ENCODE data around the gene KAT6B.

Gene KAT6B

DNA sequence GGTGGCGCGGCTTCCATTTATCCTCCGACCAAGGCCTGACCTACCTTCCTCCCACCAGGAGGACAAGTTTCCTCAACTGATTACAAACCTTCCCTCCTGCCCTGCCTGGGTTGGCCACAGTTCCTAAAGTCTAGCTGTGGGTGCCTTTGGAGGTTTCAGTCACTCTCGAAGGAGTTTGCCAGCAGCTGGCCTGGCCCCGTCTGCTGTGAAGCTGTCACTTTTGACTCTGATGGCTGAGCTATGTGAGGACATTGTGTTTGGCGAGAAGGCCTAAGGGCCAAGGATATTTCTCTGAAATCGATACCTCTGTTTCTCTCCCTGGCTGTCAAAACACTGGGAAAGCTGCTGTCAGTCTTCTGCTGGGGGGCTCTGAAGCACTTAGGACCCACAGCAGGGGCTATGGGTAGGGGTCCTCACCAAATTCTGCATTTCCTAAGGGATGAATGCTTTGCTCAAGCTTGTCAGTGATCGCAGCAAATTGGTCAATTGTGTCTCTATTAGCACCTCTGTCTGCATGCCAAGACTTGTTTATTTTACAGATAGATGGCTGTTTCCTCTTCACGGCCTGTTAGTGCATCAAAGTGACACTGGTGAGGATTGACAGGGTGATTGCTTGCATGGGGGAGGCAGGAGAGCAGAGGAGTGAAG is 253.2 kb downstream of the KAT6B start:
- no peak for DNase-seq

GRCh38 chr10:75080554-75080953 is 254.2 kb downstream of the KAT6B start:
- no peak for DNase-seq

DNA sequence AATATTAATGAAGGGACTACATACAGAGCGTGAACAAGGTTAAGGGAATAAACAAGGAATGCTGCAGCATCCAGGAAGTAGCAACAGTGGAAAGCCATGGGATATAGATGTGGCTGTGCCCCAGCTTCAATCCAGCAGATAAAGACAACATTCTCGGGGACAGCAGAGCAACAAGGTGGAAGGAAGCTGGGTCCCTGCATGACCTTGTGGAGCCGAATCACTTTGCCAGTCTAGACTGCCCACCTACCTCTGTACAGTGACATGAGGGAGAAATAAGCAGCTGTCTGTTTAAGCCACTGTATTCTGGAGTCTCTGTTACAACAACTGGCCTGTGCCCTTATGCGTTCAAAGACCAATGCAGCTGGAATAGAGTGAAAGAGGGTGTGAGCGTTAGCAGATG is 255.0 kb downstream of the KAT6B start:
- no peak for DNase-seq

All from DMS79 (cell line).